Right atrium auricular region (tissue), 2 donors: ENCODE measurements around the gene TSPAN18. TPM values are rescaled to one million over a fixed set of nuclear protein-coding genes. Genes with fewer than 3 reads are reported as not detected.

Experiments
- DNase-seq: peaks from one replicate; pipeline ENCODE4 v3.0.0-alpha.2; 2019; ENCODE audit warnings: low spot score
- H3K27ac ChIP-seq, 2 donors: fragments of 200-600 bp; sonication (generic); 1 replicate in 1 of 2; 2 replicates in 1 of 2; pipeline ENCODE4 v1.5.1; 2016 to 2019
- H3K27me3 ChIP-seq, 2 donors: fragments of 200-600 bp; sonication (generic); one replicate each; pipeline versions ENCODE4 v1.5.1 to v1.6.0; 2017 to 2019
- H3K36me3 ChIP-seq: fragments of 200-600 bp; sonication (generic); one replicate; pipeline ENCODE4 v1.5.1; 2016
- H3K4me1 ChIP-seq, 2 donors: fragments of 200-600 bp; sonication (generic); one replicate each; pipeline versions ENCODE4 v1.5.1 to v1.6.0; 2017 to 2019
- H3K4me3 ChIP-seq, 2 donors: fragments of 200-600 bp; sonication (generic); 1 replicate in 1 of 2; 2 replicates in 1 of 2; pipeline ENCODE4 v1.5.1; 2017 to 2019; ENCODE audit warnings: mild to moderate bottlenecking in 1 of 2, moderate library complexity in 1 of 2
- H3K9me3 ChIP-seq, 2 donors: fragments of 200-600 bp; sonication (generic); one replicate each; pipeline ENCODE4 v1.5.1; 2019
- total RNA-seq, 2 donors: library from RNA; depleted of rRNA; stranded (reverse); fragments of >200 nt; gene quantifications; one replicate each; pipeline ENCODE4 v1.1.0, GENCODE V29; 2016
- TF ChIP-seq, protein P1 (sequence below), 2 donors: fragments of 200-600 bp; sonication (generic); IDR thresholded peaks; one replicate each; pipeline ENCODE4 v1.5.1; 2019; ENCODE audit warnings: antibody characterized with exemption in 2 of 2

Gene TSPAN18
- total RNA-seq, 2 donors from 2014 or later, result 76.3 to 79.3 TPM

- peaks cover 0 to 64% of the 10 kb centered on the region in 2 donors for H3K4me1 ChIP-seq
Measured at GRCh38 chr11:44746894-44747293, 20.1 kb downstream of the TSPAN18 start.

GRCh38 chr11:44747316-44747715 is 20.6 kb downstream of the TSPAN18 start:
- Histone ChIP-seq H3K27ac (peak overlapping the region; percentile 13 to 72), H3K4me1 (peaks cover 0 to 61% of the 10 kb centered on the region in 2 donors)
- TF ChIP-seq, protein P1, sequence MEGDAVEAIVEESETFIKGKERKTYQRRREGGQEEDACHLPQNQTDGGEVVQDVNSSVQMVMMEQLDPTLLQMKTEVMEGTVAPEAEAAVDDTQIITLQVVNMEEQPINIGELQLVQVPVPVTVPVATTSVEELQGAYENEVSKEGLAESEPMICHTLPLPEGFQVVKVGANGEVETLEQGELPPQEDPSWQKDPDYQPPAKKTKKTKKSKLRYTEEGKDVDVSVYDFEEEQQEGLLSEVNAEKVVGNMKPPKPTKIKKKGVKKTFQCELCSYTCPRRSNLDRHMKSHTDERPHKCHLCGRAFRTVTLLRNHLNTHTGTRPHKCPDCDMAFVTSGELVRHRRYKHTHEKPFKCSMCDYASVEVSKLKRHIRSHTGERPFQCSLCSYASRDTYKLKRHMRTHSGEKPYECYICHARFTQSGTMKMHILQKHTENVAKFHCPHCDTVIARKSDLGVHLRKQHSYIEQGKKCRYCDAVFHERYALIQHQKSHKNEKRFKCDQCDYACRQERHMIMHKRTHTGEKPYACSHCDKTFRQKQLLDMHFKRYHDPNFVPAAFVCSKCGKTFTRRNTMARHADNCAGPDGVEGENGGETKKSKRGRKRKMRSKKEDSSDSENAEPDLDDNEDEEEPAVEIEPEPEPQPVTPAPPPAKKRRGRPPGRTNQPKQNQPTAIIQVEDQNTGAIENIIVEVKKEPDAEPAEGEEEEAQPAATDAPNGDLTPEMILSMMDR (IDR thresholded peaks at IDR 0.05), result no peak

More at GRCh38 chr11:44746894-44747293, 20.1 kb downstream of the TSPAN18 start:
- Histone ChIP-seq H3K9me3 (no peaks in the 10 kb centered on the region), H3K27me3 (no peaks in the 10 kb centered on the region), H3K36me3 (no peaks in the 10 kb centered on the region), H3K27ac (peak overlapping the region; percentile 13 to 72), H3K4me3 (no peak overlapping the region)
- TF ChIP-seq, protein P1 (IDR thresholded peaks at IDR 0.05), result no peak
- DNase-seq, result no peak

GRCh38 chr11:44747836-44748235 is 21.1 kb downstream of the TSPAN18 start:
- Histone ChIP-seq H3K9me3 (no peaks in the 10 kb centered on the region), H3K36me3 (no peaks in the 10 kb centered on the region), H3K4me3 (no peak overlapping the region), H3K27me3 (no peaks in the 10 kb centered on the region), H3K4me1 (peaks cover 0 to 56% of the 10 kb centered on the region in 2 donors), H3K27ac (peak overlapping the region; percentile 13 to 72)
- TF ChIP-seq, protein P1 (IDR thresholded peaks at IDR 0.05), result no peak
- peak; percentile 50 for DNase-seq

More at GRCh38 chr11:44747316-44747715, 20.6 kb downstream of the TSPAN18 start:
- DNase-seq, result no peak
- no peaks in the 10 kb centered on the region for H3K27me3 ChIP-seq
- H3K9me3 ChIP-seq, result no peaks in the 10 kb centered on the region
- H3K4me3 ChIP-seq, result no peak overlapping the region
- H3K36me3 ChIP-seq, result no peaks in the 10 kb centered on the region

GRCh38 chr11:44748606-44749005 is 21.8 kb downstream of the TSPAN18 start:
- Histone ChIP-seq H3K27ac (no peak overlapping the region), H3K9me3 (no peaks in the 10 kb centered on the region), H3K4me1 (peaks cover 0 to 49% of the 10 kb centered on the region in 2 donors)

DNA sequence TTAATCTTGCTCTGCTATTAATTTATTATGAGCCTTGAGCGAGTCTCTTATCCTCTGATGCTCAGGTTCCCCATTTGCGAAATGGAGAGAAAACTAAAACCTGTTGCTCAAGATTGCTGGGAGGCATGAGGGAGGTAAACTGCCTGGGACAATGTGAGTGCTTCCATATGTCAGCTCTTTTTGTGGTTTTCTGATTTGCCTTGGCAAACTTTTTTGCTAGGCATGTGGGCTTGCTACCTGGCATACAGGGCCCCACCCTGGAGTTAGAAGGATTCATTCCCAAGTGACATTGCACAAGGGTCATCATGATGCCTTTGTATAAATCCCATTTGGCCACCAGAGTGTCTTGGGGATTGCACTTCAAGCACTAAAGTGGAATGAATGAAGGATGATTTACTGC is 22.4 kb downstream of the TSPAN18 start:
- H3K4me3 ChIP-seq, result no peak overlapping the region
- no peak overlapping the region for H3K27ac ChIP-seq
- DNase-seq, result peak; percentile 16
- peaks cover 0 to 49% of the 10 kb centered on the region in 2 donors for H3K4me1 ChIP-seq
- TF ChIP-seq, protein P1 (IDR thresholded peaks at IDR 0.05), result no peak
- H3K9me3 ChIP-seq, result no peaks in the 10 kb centered on the region
- no peaks in the 10 kb centered on the region for H3K27me3 ChIP-seq
- H3K36me3 ChIP-seq, result no peaks in the 10 kb centered on the region

More at GRCh38 chr11:44748606-44749005, 21.8 kb downstream of the TSPAN18 start:
- no peaks in the 10 kb centered on the region for H3K36me3 ChIP-seq
- peak; percentile 7 for DNase-seq
- no peak overlapping the region for H3K4me3 ChIP-seq
- TF ChIP-seq, protein P1 (IDR thresholded peaks at IDR 0.05), result no peak
- no peaks in the 10 kb centered on the region for H3K27me3 ChIP-seq
